Esophagus muscularis mucosa (tissue), 4 donors: Measurements from ENCODE around the gene FCHO2. TPM values are rescaled to one million over a fixed set of nuclear protein-coding genes. Genes with fewer than 3 reads are reported as not detected.

Source experiments
- DNase-seq: peaks from one replicate; pipeline ENCODE4 v3.0.0-alpha.2; 2017; ENCODE audit errors: extremely low spot score
- H3K27ac ChIP-seq, 4 donors: fragments of 200-600 bp; sonication (generic); replicated peaks in 1 of 4; 1 replicate in 3 of 4; 2 replicates in 1 of 4; pipeline ENCODE4 v1.5.1; 2016 to 2019; ENCODE audit warnings: mild to moderate bottlenecking in 1 of 4
- H3K27me3 ChIP-seq, 4 donors: fragments of 200-600 bp; sonication (generic); one replicate each; pipeline versions ENCODE4 v1.5.1 to v1.6.0; 2016 to 2019
- H3K36me3 ChIP-seq, 4 donors: fragments of 200-600 bp; sonication (generic); one replicate each; pipeline ENCODE4 v1.5.1; 2016 to 2019
- H3K4me1 ChIP-seq, 4 donors: fragments of 200-600 bp; sonication (generic); one replicate each; pipeline ENCODE4 v1.5.1; 2016 to 2019
- H3K4me3 ChIP-seq, 4 donors: fragments of 200-600 bp; sonication (generic); 1 replicate in 2 of 4; 2 replicates in 2 of 4; pipeline ENCODE4 v1.5.1; 2016 to 2019; ENCODE audit warnings: mild to moderate bottlenecking in 4 of 4, moderate library complexity in 1 of 4
- H3K9me3 ChIP-seq, 4 donors: fragments of 200-600 bp; sonication (generic); 1 replicate in 3 of 4; 2 replicates in 1 of 4; pipeline ENCODE4 v1.5.1; 2016 to 2019
- EP300 ChIP-seq: sonication (generic); formaldehyde crosslinking; IDR thresholded peaks from one replicate; pipeline ENCODE4 v1.6.1; 2017; ENCODE audit warnings: antibody characterized with exemption
- POLR2A ChIP-seq: fragments of 450-650 bp; IDR thresholded peaks from one replicate; pipeline ENCODE4 v1.6.1; 2017; ENCODE audit warnings: antibody characterized with exemption, moderate library complexity, mild to moderate bottlenecking, low read depth
- POLR2AphosphoS5 ChIP-seq, 2 donors: sonication (generic); formaldehyde crosslinking; IDR thresholded peaks; one replicate each; pipeline ENCODE4 v1.6.1; 2017; ENCODE audit warnings: antibody characterized with exemption in 2 of 2
- WGBS: methylation state at CpG from one replicate; pipeline ENCODE4 v1.1.5; 2018; 5-methylcytosine and 5-hydroxymethylcytosine counted together
- intact Hi-C: fragments of 100-400 bp; cut with DNase I; formaldehyde crosslinking; loops from one replicate; pipeline ENCODE4 v1.15.1; 2023
- total RNA-seq, 4 donors: library from RNA; depleted of rRNA; stranded (reverse); fragments of >200 nt; gene quantifications; one replicate each; pipeline versions ENCODE4 v1.1.0 to v1.2.1, GENCODE V29; 2016
- TF ChIP-seq, protein P1 (sequence below), 3 experiments: fragments of 200-600 bp in 2 of 3; fragments of 450-650 bp in 1 of 3; sonication (generic) in 2 of 3; IDR thresholded peaks; one replicate each; pipeline ENCODE4 v1.5.1; 2017 to 2019; ENCODE audit warnings: antibody characterized with exemption in 3 of 3, mild to moderate bottlenecking in 2 of 3, moderate library complexity in 1 of 3

The FCHO2 gene
- total RNA-seq, 4 donors from 2014 or later, result 19.7 to 26.6 (median 23.1) TPM

DNA sequence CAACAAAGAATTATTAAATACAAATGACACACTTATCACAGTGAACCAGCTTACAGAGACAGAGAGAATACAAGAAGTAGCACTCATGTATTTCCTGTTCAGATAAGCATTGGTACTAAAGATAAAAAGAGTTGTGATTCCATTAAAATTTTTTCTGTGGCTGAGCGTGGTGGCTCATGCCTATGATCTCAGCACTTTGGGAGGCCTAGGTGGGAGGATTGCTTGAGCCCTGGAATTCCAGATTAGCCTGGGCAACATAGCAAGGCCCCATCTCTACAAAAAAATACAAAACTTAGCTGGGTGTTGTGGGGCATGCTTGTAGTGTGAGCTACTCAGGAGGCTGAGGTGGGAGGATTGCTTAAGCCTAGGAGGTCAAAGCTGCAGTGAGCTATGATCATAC, 32.9 kb downstream of the FCHO2 start:
- no peak for DNase-seq
- no peak overlapping the region for H3K27ac ChIP-seq
- H3K4me3 ChIP-seq, result no peak overlapping the region
- intact Hi-C loops, result no loop called here
- no peaks in the 10 kb centered on the region for H3K27me3 ChIP-seq
- TF ChIP-seq POLR2AphosphoS5 (IDR thresholded peaks at IDR 0.05) (no peak), EP300 (no peak), POLR2A (no peak)
- TF ChIP-seq, protein P1, sequence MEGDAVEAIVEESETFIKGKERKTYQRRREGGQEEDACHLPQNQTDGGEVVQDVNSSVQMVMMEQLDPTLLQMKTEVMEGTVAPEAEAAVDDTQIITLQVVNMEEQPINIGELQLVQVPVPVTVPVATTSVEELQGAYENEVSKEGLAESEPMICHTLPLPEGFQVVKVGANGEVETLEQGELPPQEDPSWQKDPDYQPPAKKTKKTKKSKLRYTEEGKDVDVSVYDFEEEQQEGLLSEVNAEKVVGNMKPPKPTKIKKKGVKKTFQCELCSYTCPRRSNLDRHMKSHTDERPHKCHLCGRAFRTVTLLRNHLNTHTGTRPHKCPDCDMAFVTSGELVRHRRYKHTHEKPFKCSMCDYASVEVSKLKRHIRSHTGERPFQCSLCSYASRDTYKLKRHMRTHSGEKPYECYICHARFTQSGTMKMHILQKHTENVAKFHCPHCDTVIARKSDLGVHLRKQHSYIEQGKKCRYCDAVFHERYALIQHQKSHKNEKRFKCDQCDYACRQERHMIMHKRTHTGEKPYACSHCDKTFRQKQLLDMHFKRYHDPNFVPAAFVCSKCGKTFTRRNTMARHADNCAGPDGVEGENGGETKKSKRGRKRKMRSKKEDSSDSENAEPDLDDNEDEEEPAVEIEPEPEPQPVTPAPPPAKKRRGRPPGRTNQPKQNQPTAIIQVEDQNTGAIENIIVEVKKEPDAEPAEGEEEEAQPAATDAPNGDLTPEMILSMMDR (IDR thresholded peaks at IDR 0.05), result no peak
- no peaks in the 10 kb centered on the region for H3K9me3 ChIP-seq
- WGBS, result 90% methylated on average over 1 of the region's 1 CpG
- no peaks in the 10 kb centered on the region for H3K4me1 ChIP-seq
- peaks cover 7 to 32% (median 14%) of the 10 kb centered on the region in 4 donors for H3K36me3 ChIP-seq

DNA sequence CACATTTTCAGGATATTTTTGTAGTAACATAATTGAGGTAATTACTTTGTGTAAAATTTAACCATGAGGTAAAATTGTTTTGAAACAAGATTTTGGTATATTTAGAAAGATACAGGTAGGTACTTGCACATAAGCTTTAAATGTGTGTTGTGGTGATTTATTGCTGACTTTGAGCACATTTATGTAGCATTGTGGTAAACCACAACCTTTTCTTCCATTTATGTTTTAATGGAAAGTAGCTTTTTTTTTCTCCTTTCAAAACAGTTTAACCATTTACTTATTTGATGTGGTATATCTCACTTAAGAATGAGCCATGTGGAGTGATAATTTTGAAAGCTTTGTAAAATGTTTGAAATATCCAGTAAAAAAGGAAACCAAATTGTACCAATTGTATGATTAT, 35.6 kb downstream of the FCHO2 start:
- Histone ChIP-seq H3K4me3 (no peak overlapping the region), H3K27ac (no peak overlapping the region), H3K9me3 (no peaks in the 10 kb centered on the region), H3K4me1 (no peaks in the 10 kb centered on the region), H3K27me3 (no peaks in the 10 kb centered on the region), H3K36me3 (peaks cover 8 to 42% (median 19%) of the 10 kb centered on the region in 4 donors)
- intact Hi-C loops, result no loop called here
- no peak for DNase-seq
- TF ChIP-seq POLR2A, result no peak
- no peak for TF ChIP-seq EP300
- no peak for TF ChIP-seq POLR2AphosphoS5 (IDR thresholded peaks at IDR 0.05)
- TF ChIP-seq, protein P1 (IDR thresholded peaks at IDR 0.05), result no peak

DNA sequence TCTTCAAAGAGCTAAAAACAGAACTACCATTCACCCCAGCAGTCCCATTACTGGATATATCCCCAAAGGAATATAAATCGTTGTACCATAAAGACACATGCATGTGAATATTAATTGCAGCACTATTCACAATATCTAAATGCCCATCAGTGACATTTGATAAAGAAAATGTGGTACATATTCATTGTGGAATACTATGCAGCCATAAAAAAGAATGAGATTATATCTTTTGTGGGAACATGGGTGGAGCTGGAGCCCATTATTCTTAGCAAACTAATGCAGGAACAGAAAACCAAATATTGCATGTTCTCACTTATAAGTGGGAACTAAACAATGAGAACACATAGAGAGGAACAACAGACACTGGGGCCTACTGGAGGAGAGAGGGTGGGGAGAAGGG, 38.7 kb downstream of the FCHO2 start:
- WGBS, result 93% methylated on average over 1 of the region's 1 CpG
- Histone ChIP-seq H3K27ac (no peak overlapping the region), H3K4me3 (no peak overlapping the region), H3K27me3 (no peaks in the 10 kb centered on the region), H3K36me3 (peaks cover 9 to 59% (median 36%) of the 10 kb centered on the region in 4 donors), H3K9me3 (no peaks in the 10 kb centered on the region), H3K4me1 (no peaks in the 10 kb centered on the region)
- DNase-seq, result no peak
- intact Hi-C loops, result no loop called here
- TF ChIP-seq, protein P1 (IDR thresholded peaks at IDR 0.05), result no peak
- TF ChIP-seq POLR2AphosphoS5 (IDR thresholded peaks at IDR 0.05) (no peak), POLR2A (no peak), EP300 (no peak)

DNA sequence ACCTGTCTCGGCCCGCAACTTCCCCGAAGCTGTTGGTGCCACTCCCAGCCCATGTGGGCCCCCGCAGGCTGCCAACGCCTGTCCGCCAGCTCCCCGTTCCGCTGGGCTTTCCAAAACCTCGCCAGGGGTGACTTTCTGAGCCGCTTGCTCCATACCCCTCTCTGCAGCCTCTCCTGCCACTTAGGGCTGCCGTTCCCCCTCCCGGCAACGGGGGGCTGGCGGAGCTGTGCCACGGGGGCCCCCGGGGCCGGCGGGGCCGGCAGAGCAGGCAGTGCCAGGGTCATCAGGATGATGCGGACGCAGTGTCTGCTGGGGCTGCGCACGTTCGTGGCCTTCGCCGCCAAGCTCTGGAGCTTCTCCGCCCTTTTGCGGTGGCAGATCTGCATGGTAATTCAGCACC, 40.8 kb downstream of the FCHO2 start:
- intact Hi-C loops, result no loop called here
- no peaks in the 10 kb centered on the region for H3K9me3 ChIP-seq
- 96% methylated on average over 28 of the region's 28 CpGs for WGBS
- no peak for DNase-seq
- TF ChIP-seq, protein P1 (IDR thresholded peaks at IDR 0.05), result no peak
- TF ChIP-seq EP300 (no peak), POLR2A (no peak), POLR2AphosphoS5 (IDR thresholded peaks at IDR 0.05) (no peak)
- H3K4me1 ChIP-seq, result no peaks in the 10 kb centered on the region
- no peaks in the 10 kb centered on the region for H3K27me3 ChIP-seq
- H3K36me3 ChIP-seq, result peaks cover 0 to 45% (median 27%) of the 10 kb centered on the region in 4 donors
- no peak overlapping the region for H3K27ac ChIP-seq
- no peak overlapping the region for H3K4me3 ChIP-seq

DNA sequence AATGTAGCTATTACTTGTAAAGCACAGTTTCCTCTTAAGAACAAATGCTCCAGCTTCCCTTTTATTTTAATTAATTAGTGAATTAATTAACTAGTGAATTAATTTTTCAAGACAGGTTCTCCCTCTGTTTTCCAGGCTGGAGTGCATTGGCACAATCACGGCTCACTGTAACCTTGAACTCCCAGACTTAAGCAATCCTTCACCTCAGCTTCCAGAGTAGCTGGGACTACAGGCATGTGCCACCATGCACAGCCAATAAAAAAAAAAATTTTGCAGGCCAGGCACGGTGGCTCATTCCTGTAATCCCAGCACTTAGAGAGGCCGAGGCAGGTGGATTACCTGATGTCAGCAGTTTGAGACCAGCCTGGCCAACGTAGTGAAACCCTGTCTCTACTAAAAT, 44.1 kb downstream of the FCHO2 start:
- no peak overlapping the region for H3K27ac ChIP-seq
- H3K4me1 ChIP-seq, result no peaks in the 10 kb centered on the region
- no peak overlapping the region for H3K4me3 ChIP-seq
- H3K27me3 ChIP-seq, result no peaks in the 10 kb centered on the region
- no peaks in the 10 kb centered on the region for H3K9me3 ChIP-seq
- TF ChIP-seq EP300 (no peak), POLR2A (no peak), POLR2AphosphoS5 (IDR thresholded peaks at IDR 0.05) (no peak)
- TF ChIP-seq, protein P1 (IDR thresholded peaks at IDR 0.05), result no peak
- H3K36me3 ChIP-seq, result peaks cover 0 to 25% (median 20%) of the 10 kb centered on the region in 4 donors
- 98% methylated on average over 4 of the region's 4 CpGs for WGBS
- no peak for DNase-seq
- intact Hi-C loops, result no loop called here
